Endometrial microvascular endothelial cells (primary cell): ENCODE measurements around the gene SLC35G3. TPM values are rescaled to one million over a fixed set of nuclear protein-coding genes. Genes with fewer than 3 reads are reported as not detected.
"Not testable (repeated sequence)": the region's sequence is repeated elsewhere in the genome, so short reads cannot be mapped to it uniquely, and the experiment has no call there.

ENCODE experiments used
- in situ Hi-C: cut with HindIII; loops from 2 replicates; pipeline ENCODE4 v1.10.0; 2017; ENCODE audit warnings: low sequenced_read_pairs, low pct_unique_long_range_greater_than_20kb; ENCODE audit errors: inconsistent ontology term
- total RNA-seq: library from RNA; depleted of rRNA; stranded (reverse); fragments of >200 nt; gene quantifications from one replicate; pipeline ENCODE4 v1.2.3, GENCODE V29; 2015; ENCODE audit errors: inconsistent ontology term

The SLC35G3 gene
- not detected for total RNA-seq

- in situ Hi-C loops = not testable (repeated sequence)
These were observed at the start of gene SLC35G3 for GRCh38 chr17:35194001-35194400. TSS of gene SLC35G3 (minus strand) at chr17:35194393. CDS start at chr17:35194307, 86 bp downstream.

GRCh38 chr17:35243561-35244340 is 49.6 kb upstream of the SLC35G3 start:
- in situ Hi-C loops = no loop called here

- in situ Hi-C loops = no loop called here
These were observed 48.8 kb upstream of the SLC35G3 start, which contains the start of gene SLFN5 for GRCh38 chr17:35242805-35243560. TSS of gene SLFN5 (plus strand) at chr17:35243072. CDS start at chr17:35258691, 15,619 bp downstream.

- in situ Hi-C loops = no loop called here
These were observed 48.1 kb upstream of the SLC35G3 start for GRCh38 chr17:35242158-35242804.

DNA sequence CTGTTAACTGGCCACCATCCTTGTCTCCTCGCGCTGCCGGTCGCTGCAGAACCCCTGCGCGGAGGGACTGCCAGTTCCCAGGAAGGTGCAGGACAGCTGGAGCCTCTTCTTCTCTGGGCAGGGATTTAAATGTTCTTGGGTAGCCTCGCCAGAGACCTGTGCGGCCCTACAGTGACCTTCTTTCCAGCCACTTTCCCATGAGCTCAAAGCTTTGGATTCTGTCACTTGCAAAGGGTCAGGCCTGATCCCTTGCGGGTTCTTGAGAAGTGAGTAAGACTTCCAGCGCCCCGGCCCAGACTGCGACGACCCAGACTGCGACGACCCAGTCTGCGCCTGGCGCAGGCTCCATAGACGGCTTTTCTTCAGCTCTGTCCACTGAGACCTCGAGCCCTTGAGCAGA is 47.3 kb upstream of the SLC35G3 start:
- in situ Hi-C loops = no loop called here

DNA sequence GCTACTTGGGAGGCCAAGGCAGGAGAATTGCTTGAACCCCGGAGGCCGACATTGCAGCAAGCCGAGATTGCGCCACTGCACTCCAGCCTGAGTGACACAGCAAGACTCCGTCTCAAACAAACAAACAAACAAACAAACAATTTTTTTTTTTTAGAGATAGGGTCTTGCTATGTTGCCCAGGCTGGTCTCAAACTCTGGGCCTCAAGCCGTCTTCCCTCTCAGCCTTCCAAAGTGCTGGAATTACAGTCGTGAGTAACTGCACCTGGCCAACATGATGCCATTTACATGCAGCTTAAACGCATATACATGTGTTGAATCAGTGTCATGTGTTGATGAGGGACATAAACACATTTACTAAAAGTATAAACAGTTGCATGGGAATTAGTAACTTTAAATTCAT is 46.7 kb upstream of the SLC35G3 start:
- in situ Hi-C loops = no loop called here

GRCh38 chr17:35239823-35240222 is 45.6 kb upstream of the SLC35G3 start:
- in situ Hi-C loops = no loop called here

GRCh38 chr17:35238821-35239220 is 44.6 kb upstream of the SLC35G3 start:
- in situ Hi-C loops = no loop called here

DNA sequence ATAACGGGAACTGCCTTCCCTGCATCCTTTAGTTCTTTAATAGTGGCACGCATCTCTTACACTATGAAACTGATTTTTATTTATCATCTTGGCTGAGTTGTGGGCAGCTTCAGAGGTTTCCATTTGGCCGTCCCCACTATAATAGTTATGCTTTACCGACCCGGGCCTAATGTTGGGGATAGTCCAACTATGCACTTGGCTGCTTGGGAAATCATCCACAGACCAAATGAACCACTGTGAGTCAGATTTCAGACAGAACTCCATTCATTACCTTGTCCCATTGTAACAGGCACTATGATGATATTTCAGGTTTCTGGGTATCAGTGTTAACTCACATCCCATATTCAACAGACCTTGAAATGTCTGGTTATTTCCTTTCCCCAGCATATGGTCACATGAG is 42.6 kb upstream of the SLC35G3 start:
- in situ Hi-C loops = no loop called here

- in situ Hi-C loops = no loop called here
These were observed 41.7 kb upstream of the SLC35G3 start for GRCh38 chr17:35235917-35236316.

- in situ Hi-C loops = no loop called here
These were observed 41.1 kb upstream of the SLC35G3 start for GRCh38 chr17:35235289-35235688.

DNA sequence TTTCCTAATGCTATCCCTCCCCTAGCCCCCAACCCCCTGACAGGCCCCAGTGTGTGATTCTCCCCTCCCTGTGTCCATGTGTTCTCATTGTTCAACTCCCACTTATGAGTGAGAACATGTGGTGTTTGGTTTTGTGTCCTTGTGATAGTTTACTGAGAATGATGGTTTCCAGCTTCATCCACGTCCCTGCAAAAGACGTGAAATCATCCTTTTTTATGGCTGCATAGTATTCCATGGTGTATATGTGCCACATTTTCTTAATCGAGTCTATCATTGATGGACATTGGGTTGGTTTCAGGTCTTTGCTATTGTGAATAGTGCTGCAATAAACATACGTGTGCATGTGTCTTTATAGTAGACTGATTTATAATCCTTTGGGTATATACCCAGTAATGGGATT is 40.1 kb upstream of the SLC35G3 start:
- in situ Hi-C loops = not testable (repeated sequence)

DNA sequence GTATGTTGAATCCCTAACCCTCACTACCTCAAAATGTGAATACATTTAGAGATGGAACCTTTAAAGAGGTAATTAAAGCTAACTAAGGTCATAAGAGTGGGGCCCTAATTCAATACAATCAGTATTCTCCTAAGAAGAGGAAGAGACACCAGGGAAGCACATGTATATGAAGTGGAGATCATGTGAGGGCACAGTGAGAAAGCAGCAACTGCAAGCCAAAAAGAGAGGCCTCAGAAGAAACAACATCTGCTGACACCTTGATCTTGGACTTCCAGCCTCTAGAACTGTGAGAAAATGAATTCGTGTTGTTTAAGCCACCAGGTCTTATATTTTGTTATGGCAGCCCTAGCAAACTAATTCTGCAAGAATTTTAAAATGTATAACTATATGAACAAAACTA is 35.4 kb upstream of the SLC35G3 start:
- in situ Hi-C loops = no loop called here

DNA sequence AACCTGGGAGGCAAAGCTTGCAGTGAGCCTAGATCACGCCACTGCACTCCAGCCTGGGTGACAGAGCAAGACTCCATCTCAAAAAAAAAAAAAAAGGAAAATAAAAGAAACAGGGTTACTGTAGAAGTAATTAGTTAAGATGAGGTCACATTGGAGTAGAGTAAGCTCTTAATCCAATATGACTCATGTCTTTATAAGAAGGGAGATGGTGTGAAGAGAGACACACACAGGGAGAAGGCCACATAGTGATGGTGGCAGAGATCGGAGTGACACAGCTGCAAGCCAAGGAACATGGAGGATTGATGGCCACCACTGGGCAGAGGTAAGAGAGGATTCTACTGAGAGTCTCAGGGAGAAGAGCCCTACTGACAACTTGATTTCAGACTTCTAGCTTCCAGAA is 33.4 kb upstream of the SLC35G3 start:
- in situ Hi-C loops = no loop called here

DNA sequence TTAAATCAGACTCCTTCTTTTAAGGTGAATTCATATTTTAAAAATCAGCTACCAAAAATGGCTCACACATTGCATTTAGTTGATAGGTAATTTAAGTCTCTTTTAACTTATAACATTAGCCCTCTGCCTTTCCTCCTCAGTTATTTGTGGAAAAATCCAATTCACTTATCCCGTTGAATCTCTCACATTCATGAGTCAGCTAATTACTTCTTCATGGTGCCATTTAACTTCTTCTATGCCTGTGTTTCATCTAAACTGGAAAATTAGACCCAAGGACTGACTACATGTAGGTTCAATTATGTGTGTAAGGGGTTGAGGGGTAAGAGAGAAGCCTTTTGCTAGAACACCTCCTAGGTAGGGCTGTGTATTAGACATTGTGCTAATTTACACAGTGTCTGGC is 30.2 kb upstream of the SLC35G3 start:
- in situ Hi-C loops = no loop called here

DNA sequence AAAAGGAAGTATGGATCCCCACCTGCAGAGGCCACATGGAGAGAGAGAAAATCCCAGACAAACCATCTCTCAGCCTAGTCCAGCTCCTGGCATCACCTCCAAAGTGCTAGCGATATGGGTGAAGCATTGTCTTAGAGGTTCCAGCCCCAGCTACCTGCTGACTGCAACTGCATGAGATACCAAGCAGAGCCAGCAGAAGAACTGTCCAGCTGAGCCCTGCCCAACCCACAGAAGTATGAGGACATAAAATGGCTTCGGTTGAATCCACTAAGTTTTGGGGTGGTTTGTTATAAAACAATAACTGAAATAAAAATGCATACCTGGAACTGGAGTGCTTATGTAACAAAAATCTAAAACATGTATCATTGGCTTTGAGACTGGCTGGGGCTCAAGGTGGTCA is 28.3 kb upstream of the SLC35G3 start:
- in situ Hi-C loops = no loop called here

DNA sequence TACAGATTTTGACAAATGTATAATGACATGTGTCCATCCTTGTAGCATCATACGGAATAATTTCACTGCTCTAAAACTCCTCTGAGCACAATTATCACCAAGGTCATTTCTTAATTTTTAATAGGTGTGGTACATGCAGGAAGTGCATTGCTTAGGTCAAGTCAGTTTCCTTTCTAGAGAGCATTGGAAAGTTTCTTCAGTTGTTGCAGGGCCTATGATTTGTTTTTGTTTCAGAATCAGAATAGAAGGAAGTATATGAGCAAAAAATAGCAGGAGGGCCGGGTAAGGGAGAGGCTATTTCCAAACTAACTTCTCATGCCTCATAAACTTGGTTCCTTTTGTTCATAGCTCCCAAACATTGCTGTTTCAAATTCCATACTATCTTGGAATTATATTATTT is 24.7 kb upstream of the SLC35G3 start:
- in situ Hi-C loops = no loop called here

- in situ Hi-C loops = no loop called here
These were observed 22.9 kb upstream of the SLC35G3 start for GRCh38 chr17:35217107-35217506.

DNA sequence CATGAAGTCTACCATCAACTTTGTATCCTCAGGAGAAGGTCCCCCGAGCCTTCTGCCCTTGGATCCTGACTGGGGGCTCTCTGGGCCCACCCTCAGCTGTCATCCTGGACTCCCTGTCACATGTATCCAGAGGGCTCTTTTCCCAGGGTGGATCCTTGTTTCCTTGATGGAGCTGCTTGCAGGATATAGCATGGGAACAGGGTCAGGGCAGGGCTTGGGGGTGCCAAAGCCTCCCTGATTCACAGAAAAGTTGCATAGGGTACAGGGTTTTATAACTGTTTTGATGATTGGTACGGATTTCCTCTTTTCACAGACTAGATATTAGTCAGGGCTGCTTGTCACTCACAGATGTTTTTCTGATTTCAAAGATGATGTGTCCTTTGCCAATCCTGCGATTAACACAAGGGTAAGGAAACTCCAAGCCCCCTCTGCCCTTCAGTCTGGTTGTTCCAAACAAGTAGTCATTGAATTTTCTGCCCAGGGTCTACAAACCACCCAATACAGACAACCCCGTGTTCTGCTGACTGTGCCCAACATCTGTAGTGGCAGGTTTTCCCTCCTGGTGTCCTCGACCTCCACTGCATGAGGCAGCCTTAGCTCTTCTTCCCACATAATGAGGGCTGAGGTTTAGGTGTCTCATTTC is 20.6 kb upstream of the SLC35G3 start:
- in situ Hi-C loops = no loop called here
